Measurements from ENCODE around the gene MEG3. TPM values are rescaled to one million over a fixed set of nuclear protein-coding genes. Genes with fewer than 3 reads are reported as not detected.

The MEG3 gene
- total and polyA plus RNA-seq, 2 donors from 2014 or later = 24.0 to 29.6 TPM

GRCh38 chr14:100891051-100891450, 65.1 kb downstream of the MEG3 start:
- FAIRE-seq (no peak), DNase-seq (peak in 2 of 5 donors; percentile 24 to 45)
- Histone ChIP-seq H3K27ac (ENCODE audit: low read depth in 2 of 2, low read length in 2 of 2) (no peak overlapping the region), H3K9ac (ENCODE audit: low read length in 3 of 3) (no peak overlapping the region), H3K4me1 (ENCODE audit: control insufficient read depth in 2 of 3, insufficient read depth in 2 of 3, low read depth in 1 of 3, low read length in 3 of 3) (no peaks in the 10 kb centered on the region), H3K4me3 (ENCODE audit: low read length in 3 of 3) (no peak overlapping the region), H3K27me3 (ENCODE audit: control insufficient read depth, insufficient read depth, low read length) (no peaks in the 10 kb centered on the region), H3K36me3 (ENCODE audit: control insufficient read depth in 2 of 3, insufficient read depth in 3 of 3, low read length in 3 of 3) (no peaks in the 10 kb centered on the region), H3K9me3 (ENCODE audit: control insufficient read depth in 2 of 3, insufficient read depth in 1 of 3, low read length in 3 of 3) (no peaks in the 10 kb centered on the region)
- TF ChIP-seq CTCF (IDR thresholded peaks at IDR 0.05; ENCODE audit: borderline replicate concordance, extremely low read depth, insufficient read depth) = no peak
- intact Hi-C loops (cut with DNase I) = no loop called here

DNA sequence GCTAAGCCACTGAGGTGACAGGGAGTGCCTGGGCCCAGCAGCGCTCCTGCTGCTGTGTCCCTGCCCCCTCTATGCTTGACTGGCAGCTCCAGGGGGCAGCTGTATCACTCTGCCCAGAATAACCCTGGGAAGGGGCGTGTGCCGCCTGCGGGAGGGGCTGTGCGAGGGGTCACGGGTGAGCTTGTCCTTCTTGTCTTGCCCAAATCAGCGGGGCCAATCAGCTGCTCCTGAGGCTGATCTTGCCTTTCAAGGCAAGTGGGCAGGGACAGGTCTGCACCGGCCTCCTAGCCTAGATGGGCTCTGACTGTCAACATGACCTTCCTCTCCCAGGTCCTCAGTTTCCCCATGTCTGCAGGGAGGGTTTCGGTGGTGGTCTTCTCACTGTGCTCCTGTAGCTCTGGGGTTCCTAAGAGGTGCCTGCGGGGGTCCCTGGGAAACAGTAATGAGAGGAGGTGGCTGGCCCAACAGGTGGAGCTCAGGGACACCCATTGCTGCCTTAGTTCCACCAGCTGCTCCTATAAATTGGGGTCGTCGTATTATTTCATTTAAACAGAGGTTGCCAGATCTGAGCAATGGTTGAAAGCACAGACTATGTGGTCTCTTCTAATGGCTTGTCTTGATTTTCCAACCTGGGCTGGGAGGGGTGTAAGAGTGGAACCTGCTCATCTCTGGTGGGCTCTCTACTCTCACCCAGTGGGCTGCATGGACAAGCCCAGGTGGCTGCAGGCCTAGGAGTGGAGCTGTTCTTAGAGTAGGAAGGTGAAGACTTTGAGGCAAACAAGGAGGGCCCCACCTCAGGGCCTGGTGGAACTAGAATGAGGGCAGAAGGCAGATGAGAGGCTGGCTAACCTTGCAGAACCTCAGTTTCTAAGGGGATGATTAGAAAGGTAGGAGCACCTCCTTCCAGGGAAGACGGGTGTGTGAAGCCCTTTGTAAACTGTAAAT, 65.9 kb downstream of the MEG3 start:
- TF ChIP-seq CTCF (IDR thresholded peaks at IDR 0.05; ENCODE audit: borderline replicate concordance, extremely low read depth, insufficient read depth) = no peak
- Histone ChIP-seq H3K27ac (ENCODE audit: low read depth in 2 of 2, low read length in 2 of 2) (no peak overlapping the region), H3K36me3 (ENCODE audit: control insufficient read depth in 2 of 3, insufficient read depth in 3 of 3, low read length in 3 of 3) (no peaks in the 10 kb centered on the region), H3K9me3 (ENCODE audit: control insufficient read depth in 2 of 3, insufficient read depth in 1 of 3, low read length in 3 of 3) (no peaks in the 10 kb centered on the region), H3K27me3 (ENCODE audit: control insufficient read depth, insufficient read depth, low read length) (no peaks in the 10 kb centered on the region), H3K4me3 (ENCODE audit: low read length in 3 of 3) (no peak overlapping the region), H3K4me1 (ENCODE audit: control insufficient read depth in 2 of 3, insufficient read depth in 2 of 3, low read depth in 1 of 3, low read length in 3 of 3) (no peaks in the 10 kb centered on the region), H3K9ac (ENCODE audit: low read length in 3 of 3) (no peak overlapping the region)
- DNase-seq (peak in 2 of 5 donors; percentile 28 to 56), FAIRE-seq (no peak)
- intact Hi-C loops (cut with DNase I) = no loop called here

DNA sequence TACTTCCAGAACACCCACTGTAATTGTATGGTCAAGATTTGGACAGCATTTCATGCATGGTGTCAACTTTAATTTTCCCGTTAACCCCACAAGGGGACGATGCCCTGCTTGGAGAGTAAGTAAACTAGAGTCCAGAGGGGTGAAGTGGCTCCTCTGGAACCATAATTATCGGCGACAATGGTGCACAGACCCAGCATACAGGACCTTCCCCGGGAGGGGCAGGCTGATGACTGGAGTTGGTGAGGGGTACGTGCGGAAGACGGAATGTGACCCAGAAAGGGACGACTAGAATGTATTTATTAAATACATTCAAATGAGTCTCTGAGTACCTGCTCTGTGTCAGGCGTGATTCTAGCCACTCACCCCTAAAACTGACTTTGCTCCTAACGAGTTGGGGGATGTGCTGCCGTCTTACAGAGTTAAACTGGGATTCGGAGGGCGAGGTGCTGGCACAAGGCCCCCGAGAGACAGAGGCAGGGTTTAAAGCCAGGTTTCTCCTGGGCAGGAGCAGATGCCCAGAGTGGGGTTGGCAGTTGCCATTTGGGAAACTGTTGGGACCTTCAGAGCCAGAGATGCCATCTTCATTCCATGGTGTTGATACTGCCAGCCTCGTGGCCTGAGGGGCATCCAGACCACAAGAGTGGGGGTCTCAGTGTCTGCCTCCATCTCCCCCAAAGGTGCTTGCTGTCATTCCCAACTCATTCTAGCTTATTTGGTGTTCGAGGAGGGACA, 66.7 kb downstream of the MEG3 start:
- FAIRE-seq = no peak
- Histone ChIP-seq H3K4me3 (ENCODE audit: low read length in 3 of 3) (no peak overlapping the region), H3K9ac (ENCODE audit: low read length in 3 of 3) (no peak overlapping the region), H3K27me3 (ENCODE audit: control insufficient read depth, insufficient read depth, low read length) (no peaks in the 10 kb centered on the region), H3K4me1 (ENCODE audit: control insufficient read depth in 2 of 3, insufficient read depth in 2 of 3, low read depth in 1 of 3, low read length in 3 of 3) (no peaks in the 10 kb centered on the region), H3K27ac (ENCODE audit: low read depth in 2 of 2, low read length in 2 of 2) (no peak overlapping the region), H3K36me3 (ENCODE audit: control insufficient read depth in 2 of 3, insufficient read depth in 3 of 3, low read length in 3 of 3) (no peaks in the 10 kb centered on the region), H3K9me3 (ENCODE audit: control insufficient read depth in 2 of 3, insufficient read depth in 1 of 3, low read length in 3 of 3) (no peaks in the 10 kb centered on the region)
- intact Hi-C loops (cut with DNase I) = no loop called here
- peak in 2 of 5 donors; percentile 19 to 24 for DNase-seq
- no peak for TF ChIP-seq CTCF (IDR thresholded peaks at IDR 0.05; ENCODE audit: borderline replicate concordance, extremely low read depth, insufficient read depth)

Data from kidney (tissue), 14 donors.